HS-27A (cell line): ENCODE measurements around the gene LRRC75B.
"Not testable (repeated sequence)": the region's sequence is repeated elsewhere in the genome, so short reads cannot be mapped to it uniquely, and the experiment has no call there.

Experiments used
- DNase-seq: peaks from one replicate; pipeline ENCODE4 v3.0.0-alpha.2; 2012; ENCODE audit warnings: low read depth, missing footprints

The LRRC75B gene

GRCh38 chr22:24553597-24554312 lies 39.1 kb downstream of the LRRC75B start:
- DNase-seq, result no peak

GRCh38 chr22:24552503-24553286 lies 40.2 kb downstream of the LRRC75B start:
- not testable (repeated sequence) for DNase-seq

- no peak for DNase-seq
These were observed 41.9 kb downstream of the LRRC75B start for GRCh38 chr22:24550902-24551435.

- no peak for DNase-seq
These were observed 42.6 kb downstream of the LRRC75B start for GRCh38 chr22:24550028-24550901.

- no peak for DNase-seq
These were observed 44.1 kb downstream of the LRRC75B start for GRCh38 chr22:24548812-24549211.

- no peak for DNase-seq
These were observed 49.1 kb downstream of the LRRC75B start for GRCh38 chr22:24543679-24544243.

- DNase-seq, result no peak
These were observed 49.7 kb downstream of the LRRC75B start for GRCh38 chr22:24543185-24543601.

- DNase-seq, result no peak
These were observed 50.2 kb downstream of the LRRC75B start for GRCh38 chr22:24542641-24543040.

- no peak for DNase-seq
These were observed 51.0 kb downstream of the LRRC75B start for GRCh38 chr22:24541681-24542515.

GRCh38 chr22:24540470-24540869 lies 52.4 kb downstream of the LRRC75B start:
- DNase-seq, result no peak

- DNase-seq, result no peak
These were observed 56.8 kb downstream of the LRRC75B start for GRCh38 chr22:24536089-24536488.
